ENCODE results near the gene NXPH2.

The NXPH2 gene
- total RNA-seq = 0 to 0.07 reads per million in 2 donors

DNA sequence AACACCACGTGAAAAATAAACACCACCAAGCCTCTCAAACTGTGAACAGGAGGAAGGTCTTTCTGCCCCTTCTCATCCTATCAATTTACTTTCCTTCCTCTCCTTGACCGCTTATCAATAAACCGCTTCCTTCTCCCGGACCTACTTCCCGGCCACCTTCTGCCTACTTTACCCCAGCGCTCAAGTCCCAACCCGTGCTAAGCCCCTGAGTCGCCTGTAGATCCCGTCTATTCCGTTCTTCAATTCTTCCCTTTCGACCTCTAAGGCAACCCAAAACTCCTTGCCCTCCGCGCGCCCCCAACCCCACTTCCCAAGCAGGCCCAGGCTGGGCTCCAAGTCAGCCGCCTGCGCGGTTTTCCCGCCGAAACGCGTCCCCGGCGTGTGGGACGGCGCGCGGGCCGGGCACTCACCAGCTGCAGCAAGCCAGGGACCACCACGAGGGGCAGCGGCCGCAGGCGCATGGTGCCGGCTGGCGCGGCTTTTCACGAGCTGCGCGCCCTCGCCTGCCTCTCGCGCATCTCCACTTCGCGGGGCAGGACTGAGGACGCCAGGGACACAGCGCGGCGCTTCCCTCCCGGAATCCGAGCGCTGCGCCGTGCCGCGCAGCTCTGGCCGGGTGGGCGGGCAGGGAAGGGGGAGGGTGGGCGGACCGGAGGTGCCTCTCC lies at the start of gene NXPH2:
Gene NXPH2 (minus strand): TSS at position 610 of the 665 bp plus-strand sequence. CDS start 149 bp downstream, at position 461.
- no peak for DNase-seq

DNA sequence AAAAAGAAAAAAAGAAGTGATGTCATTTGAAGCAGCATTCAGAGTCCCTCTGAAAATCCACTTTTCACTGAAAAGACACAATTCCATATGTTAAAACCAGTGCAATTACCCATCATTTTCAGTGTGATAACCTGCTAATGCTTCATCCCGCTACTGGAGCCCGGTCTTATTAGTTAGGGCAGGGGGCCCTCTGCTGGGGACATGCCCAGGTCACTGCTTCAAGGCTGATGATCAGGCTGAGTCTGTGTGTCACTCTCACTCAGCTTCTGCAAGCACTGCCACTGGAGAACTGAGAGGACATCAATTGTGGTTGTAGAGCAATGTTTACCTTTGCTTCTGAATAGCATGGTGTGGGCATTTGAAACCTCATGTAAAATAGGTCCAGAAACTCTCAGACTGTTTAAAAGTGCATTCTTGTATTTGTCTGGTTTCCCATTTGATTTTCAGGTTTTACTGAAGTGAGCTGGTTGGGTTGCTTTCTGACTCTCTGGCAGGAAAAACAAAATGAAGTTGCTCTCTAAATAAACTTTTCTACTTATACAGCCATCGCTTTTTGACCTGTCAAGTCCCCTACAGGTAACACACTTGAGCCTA lies 49.2 kb upstream of the NXPH2 start:
- DNase-seq = peak in 3 of 5 experiments; percentile 2 to 13 (median 5)

DNA sequence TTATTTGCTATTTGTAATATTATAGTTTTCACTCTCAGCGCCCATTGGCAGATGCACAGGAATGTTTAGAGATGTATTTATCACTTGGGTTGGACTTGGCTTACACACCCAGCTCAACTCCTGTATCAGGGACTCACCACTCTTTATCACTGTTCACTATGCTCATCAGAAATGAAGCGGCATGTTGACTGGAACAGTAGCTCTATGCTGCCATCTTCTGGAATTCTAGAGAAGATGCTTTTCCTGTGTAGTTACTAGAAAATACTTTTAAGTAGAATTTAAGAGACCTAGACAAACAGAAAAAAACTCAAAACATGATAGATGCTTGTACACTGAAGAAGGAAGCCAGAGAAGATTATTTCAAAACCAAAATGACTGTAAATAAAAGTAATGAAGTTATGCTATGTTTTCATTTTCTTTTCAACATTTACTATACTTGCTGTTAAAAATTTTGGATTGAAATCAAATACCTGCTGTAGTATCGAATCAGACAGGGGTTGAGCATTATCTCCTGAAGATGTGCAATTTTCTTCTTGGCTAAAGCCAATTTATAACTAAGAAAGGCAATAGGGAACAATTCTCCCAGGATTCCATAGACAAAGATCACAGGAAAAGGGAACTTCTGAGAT lies 47.4 kb upstream of the NXPH2 start:
- peak in 2 of 5 experiments; percentile 18 to 55 for DNase-seq

DNA sequence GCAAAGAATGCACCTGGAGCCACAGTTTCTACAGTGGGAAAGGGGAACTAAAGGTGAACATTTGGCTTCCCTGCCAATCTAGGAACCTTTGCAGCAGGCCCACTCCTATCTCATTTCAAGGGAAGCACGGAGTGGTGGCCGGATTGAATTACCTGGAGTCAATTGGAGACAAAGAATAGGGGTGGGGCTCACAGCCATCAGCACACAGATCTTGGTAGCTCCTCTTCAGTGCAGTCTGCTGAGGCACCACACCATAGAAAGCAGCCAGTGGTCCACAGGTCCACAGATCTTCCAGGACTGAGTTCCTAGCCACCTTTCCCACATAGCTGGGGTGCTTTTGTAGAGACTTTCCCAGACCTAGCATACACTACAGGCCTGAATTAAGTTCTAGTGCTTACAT lies 43.5 kb upstream of the NXPH2 start:
- no peak for DNase-seq

DNA sequence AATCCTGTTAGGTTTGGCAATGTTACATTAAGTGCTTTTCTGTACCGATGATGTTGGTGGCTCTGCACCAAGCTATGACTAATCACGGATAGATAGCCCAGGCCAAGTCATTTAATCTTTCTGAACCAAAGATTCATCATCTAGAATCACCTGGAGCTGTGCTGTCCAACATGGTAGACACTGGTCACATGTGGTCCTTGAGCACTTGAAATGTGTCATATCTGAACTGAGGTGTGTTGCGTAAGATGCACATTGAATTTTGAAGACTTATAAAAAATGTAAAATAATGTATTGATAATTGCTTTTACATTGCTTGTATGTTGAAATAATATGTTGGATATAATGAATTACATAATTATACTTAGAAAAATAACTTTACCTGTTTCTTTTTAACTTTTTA lies 39.8 kb upstream of the NXPH2 start:
- no peak for DNase-seq

DNA sequence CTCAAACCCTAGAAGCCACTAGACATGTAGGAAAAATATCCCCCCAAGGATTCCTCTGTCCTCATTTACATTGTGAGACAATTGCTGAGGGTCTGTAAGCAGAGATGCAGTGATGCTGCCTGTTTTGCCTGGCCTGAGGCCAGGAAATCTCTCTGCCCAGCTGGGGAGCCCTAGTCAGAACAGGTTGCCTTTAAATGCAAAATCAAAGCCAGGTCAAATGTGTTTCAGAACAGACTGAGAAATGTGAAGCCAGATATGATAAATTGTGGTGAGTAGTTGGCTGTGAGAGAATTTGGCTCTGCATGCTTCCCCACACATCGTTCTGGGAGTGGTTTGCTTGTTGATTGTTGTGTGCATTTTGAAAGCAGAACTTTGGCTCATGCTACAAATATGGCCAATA lies 38.4 kb upstream of the NXPH2 start:
- DNase-seq = no peak

DNA sequence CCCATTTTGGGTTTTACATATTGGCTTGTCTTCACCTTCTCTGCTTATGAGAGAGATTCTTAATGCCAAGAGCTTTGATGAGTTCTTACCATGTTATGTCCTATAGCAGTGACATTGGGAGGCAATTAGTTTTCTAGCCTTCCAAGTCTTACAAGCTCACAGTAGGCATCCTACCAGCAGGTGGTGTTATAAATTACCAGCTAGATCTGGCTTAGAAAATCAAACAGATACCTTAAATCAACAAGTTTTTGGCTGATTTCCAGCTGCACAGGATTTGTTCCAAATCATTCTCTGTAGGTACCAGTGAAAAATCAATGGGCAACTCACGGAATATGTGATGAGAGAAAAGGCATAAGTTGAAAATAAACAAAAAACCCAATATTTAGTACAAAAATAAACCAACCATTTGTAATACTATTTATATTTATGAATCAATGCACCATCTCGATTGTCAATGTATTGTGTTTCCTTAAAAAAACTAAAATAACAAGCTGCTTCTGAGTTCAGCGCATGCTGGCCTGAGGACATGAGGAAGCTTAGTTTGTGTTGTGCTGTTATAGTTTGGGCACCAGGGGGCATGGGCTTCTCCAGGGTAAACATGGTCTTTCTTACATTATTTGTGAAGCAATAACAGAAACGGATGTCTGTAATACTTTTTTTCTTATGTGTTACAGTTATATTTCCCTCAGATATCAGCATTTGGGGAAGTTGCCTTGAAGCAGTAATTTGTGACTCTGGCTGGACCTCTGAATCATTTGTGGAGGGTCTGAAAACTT lies 34.1 kb upstream of the NXPH2 start:
- peak in 1 of 5 experiments; percentile 8 for DNase-seq

DNA sequence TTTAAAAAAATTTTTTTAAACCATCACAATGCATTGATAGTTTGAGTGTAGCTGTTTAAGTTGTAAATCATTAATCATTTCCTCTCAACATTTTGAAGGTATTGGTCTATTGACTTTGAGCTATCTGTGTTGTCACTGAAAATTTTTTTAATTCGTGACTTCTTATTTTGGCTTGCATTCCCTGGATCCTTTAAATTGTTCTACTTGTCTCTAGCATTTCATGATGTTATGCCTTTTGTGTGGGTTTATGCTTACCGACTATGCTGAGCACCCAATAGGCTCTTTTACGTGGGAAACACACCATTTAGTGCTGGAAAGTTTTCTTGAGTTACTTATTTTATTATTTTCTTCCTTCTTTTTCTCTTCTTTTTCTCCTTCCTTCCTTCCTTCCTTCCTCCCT lies 31.2 kb upstream of the NXPH2 start:
- no peak for DNase-seq

DNA sequence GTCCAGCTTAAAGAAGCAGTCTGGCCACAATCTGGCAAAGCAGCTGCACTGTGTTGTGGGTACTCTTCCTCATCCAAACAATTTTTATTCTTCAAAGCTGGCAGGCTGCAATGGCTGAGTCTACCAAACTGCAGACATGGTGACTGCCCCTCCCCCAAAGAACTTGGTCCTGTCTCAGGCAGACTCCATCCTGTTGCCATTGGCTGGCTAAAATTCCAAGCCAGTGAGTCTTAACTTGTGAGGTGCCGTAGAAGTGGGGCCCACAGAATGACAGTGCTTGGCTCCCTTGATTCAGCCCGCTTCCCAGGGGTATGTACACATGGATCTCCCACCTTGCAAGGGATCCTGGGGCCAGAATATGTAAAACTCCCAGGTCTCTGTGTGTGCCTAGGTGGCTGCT lies 14.5 kb upstream of the NXPH2 start:
- DNase-seq = no peak

DNA sequence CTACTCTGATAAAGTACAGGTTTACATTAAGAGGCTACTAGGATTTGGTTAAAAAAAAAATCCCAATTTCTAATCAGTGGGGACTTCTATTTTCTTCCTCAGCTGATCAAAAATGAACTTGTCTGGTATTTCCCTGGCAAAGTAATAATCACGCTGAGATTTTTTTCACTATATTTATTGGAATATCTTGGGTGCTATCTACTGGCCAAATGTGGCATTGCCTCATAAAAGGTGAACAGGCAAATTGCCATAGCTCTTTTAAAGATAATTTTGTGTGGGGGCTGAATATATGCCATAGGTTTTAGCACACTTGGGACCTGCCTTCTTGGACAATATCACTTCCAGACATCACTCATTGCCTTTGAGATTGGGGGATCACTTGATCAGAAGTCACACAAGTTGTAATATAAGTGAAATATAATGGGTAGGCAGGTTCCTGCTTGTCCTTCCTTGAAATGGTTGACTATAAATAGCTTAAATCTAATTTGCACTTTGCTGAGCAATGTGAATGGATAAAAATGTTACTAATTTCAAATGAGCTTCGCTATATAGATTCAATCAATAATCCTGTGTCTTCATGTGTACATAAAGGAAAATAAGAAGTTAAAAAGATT lies 7.0 kb upstream of the NXPH2 start:
- peak in 1 of 5 experiments; percentile 3 for DNase-seq

DNA sequence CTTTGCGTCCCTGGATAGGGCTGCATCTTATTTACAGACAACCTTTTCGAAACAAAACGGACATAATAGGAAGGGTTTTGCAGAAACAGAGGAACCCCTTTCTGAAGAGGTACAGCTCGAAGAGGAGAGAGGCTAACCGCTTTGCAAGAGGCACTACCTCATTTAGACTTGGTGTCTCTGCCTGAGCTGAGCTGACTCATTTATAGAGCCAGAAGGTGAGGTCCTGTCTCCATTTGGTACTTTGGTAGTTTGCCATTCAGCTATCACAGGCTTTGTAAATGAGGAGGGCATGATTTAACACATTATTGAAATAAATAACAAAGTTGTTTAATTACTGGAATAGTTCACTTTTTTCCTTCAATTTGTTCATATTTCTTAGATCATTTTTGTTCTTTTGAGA lies 2.2 kb upstream of the NXPH2 start:
- no peak for DNase-seq

DNA sequence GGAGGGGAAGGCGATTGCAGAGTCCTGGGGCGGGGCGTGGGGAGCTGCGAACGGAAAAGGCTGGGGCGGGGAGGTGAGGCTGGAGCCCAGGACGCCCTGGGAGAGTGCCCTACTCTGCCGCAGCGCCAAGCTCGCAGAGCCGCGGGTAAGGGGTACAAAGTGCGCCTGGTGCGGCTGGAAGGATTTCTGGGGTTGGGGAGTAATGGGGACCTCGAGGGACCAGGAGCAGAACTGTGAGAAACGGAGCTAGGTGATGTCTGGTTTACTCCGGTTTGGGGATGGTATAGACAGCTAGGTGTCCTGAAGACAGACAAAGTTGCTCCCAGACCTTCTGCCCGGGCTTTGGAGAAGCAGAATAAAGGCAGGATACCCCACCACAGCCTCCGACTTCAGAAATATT lies 718 bp upstream of the NXPH2 start:
- no peak for DNase-seq

DNA sequence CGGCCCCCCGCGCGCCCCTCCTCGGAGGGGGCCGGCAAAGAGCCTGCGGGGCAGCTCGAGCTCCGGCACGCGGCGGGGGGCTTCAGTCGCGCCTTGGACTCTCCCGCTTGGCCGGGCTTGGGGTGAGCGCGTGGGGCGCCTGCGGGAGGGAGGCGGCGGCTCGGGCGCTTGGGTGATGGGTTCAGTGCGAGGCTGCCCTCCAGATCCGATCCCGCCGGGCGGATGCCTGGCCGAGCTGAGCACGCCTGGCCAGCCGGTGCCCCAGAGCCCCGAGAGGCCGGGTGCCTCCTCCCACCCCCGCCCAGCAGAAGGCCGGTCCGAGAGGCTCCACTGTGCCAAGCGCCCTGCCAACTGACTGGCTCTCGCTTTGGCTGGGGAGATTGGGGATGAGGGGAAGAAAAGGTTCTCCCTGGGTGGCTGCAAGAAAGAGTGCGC lies 273 bp upstream of the NXPH2 start:
- no peak for DNase-seq

DNA sequence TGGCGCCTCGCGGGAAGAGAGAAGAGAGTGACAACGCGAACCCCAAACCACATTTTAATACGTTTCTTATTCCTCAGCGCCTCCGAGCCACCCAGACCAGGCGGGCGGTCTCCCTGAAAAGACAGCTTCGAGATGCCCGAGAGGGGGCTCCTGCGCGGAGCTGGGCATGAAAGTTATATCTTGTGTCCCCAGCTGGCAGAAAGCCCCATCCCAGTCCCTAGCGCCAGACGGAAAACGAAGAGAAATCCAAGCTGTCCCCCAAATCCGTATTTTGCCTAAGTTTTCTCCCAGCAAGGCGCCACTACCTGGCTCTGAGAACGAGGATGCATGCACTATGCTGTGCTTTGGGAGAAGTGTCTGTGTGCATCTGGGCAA lies 797 bp downstream of the NXPH2 start:
- no peak for DNase-seq

DNA sequence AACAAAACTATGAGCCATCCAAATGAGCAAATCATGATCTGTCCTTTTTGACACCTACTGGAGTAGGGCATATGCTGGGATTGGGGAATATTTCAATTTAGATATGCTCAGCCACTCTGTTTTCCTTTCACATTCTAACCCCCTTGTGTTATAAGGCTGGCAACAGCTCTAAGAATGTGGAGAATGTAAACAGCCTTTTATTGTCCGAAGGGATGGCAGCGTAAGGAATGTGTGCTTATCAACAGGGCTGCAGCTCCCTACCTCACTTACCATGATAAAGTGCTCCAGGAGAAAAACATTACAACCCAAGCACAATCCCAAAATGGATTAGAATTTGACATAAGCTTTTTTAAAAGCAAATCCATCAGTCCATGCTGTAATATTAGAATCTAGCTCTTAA lies 2.2 kb downstream of the NXPH2 start:
- no peak for DNase-seq

DNA sequence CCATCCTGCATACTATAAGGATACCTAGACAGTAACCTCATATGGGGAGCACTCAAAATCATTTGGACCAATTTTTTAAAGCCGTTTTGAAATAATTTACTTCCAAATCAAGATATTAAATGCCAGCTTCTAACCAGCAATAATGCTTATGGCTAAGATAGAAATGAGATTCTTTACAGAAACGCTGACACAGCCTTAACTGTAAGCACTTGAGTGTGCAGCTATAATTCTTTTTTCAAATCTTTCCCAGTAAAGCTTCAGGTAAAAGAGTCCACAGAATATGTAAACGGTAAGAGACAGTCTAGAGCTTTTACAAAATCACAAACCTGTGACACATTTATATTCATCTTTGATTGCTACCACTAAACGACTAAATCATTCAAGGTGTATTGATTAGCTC lies 4.5 kb downstream of the NXPH2 start:
- no peak for DNase-seq

DNA sequence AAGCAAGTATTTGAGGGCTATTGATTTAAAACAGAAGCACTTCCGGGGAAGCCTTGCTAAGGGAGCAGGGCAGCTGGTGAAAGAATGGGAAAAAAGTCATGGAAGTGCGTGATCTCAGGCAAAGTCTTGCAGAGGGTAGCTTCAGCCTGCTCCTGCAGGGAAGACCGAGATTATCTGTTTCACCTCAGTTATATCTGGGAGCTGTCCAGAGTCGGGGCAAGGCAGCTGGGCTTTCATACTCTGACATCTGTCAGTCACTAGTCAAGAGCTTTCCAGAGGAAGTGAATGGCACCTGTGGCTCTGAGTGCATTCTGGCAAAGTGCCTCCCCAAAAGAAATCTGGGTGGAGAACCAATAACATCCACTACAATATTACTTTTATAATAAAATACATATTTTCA lies 8.7 kb downstream of the NXPH2 start:
- no peak for DNase-seq

DNA sequence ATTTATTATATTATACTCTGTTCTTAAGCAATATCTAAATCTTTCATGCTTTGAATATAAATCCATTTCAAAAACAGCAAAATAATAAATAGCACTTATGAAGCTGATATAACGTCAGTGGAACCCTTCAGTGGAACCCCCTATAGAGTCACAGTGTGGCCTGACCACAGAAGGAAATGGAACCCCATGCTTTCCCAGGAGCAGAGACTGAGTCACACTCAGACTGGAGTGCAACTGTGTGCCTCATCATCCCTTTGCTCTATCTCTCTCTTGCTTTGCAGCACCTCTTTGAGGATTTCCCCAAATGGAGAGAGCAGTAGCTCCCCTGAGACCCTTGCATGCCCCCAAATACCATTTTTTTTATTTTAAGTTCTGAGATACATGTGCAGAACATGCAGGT lies 13.1 kb downstream of the NXPH2 start:
- no peak for DNase-seq

DNA sequence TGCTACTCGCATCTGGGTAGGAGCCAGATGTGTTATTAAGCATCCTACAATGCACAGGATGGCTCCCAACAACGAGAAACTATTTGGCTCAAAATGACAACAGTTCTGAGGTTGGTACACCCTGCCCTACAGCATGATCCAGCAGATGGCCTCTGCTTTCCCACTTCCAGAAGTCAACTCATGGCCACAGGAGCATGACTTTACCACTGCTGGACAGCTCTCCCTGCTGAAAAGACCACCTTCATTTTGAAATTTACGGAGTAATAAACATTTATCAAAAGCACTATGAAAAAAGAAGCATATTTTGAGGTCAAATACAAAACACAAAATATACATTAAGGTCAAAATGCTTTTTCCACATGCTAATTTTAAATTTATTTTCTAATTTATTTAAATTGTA lies 13.7 kb downstream of the NXPH2 start:
- no peak for DNase-seq

DNA sequence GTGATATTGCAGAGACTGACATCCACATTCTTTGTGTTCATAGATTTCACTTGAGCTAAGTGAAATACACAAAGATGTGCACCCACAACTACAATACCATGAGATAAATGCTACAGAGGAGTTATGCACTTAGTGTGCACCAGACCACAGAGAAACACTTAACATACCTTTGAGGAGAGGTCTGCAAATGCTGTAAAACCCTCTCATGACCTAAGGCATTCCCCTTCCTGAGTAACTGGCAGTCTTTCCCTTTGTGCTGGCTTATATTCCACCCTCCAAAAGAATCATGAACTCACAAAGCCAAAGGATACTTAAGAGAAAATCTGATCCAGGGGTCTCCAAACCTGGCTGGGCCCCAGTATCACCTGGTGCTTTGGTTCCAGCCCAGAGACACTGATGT lies 16.2 kb downstream of the NXPH2 start:
- DNase-seq = no peak

DNA sequence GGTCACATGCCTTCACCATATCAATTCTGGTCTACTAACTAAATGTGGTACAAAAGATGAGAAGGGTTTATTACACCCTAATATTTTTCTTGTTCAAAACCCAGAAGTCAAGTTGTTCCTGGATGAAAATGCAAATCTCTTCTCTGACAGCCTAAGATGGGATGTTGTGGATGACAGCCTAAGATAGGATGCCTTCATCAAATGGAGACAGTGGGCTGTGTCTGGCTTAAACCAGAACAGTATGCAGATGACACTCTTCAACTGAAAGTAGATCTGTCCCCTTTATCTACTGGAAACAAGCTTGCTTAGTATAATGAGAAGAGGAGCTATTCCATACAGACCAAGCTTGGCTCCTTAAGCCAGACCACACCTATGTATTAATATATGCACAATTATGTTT lies 17.7 kb downstream of the NXPH2 start:
- DNase-seq = no peak

DNA sequence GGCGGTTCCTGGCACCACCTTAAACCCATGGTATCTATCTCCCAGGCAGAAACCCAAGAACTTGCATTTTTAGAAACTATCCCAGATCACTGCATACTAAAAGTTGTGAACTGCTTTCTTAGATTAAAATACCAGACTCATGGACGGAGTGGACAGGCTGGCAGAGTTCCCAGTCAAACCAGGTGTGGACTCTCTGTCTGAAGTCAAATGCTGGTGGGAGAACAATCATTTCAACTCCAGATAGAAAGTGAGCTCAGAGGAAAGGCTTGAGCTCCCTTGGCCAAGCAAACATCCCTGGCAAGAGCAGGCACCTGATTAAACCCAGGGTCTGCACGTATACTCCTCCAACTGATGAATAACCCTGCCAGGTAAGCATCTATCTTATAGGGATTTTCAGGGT lies 19.5 kb downstream of the NXPH2 start:
- no peak for DNase-seq

DNA sequence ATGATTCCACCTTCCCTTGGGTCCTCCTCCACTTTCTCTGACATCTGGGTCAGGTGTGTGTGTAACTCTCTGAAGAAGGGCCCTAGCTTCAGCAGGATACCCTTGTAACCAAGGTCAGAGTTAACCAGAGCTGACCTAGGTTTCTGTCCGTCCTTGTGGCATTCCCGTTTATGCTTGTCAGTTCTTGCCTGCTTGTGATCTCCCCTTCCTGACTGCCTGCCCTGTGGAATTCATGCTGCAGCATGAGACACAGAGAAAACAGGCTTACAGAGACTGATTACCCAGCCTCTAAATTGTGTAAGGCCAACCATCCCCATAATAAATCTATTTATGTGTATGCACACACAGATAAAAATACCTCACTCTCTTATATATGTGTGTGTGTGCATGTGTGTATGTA lies 22.8 kb downstream of the NXPH2 start:
- DNase-seq = no peak

Data from T-helper 2 cell (primary cell).